GM18498 (cell line): Measurements from ENCODE around the gene NAP1L2.
A peak's percentile ranks its signal among the peaks of the same experiment; 100 is the strongest.
"Not testable (repeated sequence)": the region's sequence is repeated elsewhere in the genome, so short reads cannot be mapped to it uniquely, and the experiment has no call there.

ENCODE experiments used
- ATAC-seq: cut with Tn5 transposase; IDR thresholded peaks from one replicate; pipeline ENCODE4 v1.9.1; 2021; ENCODE audit warnings: mild to moderate bottlenecking, moderate library complexity; ENCODE audit not compliant: unreplicated experiment

Gene NAP1L2, protein sequence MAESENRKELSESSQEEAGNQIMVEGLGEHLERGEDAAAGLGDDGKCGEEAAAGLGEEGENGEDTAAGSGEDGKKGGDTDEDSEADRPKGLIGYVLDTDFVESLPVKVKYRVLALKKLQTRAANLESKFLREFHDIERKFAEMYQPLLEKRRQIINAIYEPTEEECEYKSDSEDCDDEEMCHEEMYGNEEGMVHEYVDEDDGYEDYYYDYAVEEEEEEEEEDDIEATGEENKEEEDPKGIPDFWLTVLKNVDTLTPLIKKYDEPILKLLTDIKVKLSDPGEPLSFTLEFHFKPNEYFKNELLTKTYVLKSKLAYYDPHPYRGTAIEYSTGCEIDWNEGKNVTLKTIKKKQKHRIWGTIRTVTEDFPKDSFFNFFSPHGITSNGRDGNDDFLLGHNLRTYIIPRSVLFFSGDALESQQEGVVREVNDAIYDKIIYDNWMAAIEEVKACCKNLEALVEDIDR

DNA sequence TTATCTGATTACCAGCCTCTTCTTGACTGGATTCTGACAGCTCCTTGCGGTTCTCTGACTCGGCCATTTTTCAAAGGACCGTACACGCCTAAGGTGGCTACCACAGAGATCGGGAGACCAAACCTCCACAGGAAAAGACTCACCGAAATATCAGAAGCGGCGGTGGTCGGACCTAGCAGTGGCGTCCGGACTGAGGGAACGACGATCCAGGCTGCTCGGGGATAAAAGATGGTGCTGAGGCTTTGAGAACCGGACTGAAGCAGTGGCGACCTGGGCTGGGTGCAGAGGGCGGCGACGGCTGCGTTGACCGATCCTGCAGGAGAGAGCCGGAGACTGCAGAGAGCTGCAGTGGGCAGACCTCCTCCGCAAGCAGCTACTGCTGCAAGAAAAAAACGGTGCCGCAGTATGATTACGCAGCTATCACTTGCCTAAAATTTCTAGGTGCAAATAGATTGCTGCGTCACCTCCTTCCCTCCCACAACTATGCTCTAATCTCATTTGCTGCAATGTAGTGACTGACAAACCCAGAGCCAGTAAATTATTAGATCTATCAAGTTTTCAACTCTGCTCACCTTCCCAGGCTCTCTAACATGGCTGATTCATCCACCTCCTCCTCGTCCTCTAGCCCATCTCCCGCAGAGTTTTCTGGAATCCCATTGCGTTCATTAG lies at the start of gene NAP1L2:
TSS of gene NAP1L2 (minus strand) at position 426 of the 669 bp plus-strand sequence. CDS start at position 67, 359 bp downstream.
- peak; percentile 96 for ATAC-seq

DNA sequence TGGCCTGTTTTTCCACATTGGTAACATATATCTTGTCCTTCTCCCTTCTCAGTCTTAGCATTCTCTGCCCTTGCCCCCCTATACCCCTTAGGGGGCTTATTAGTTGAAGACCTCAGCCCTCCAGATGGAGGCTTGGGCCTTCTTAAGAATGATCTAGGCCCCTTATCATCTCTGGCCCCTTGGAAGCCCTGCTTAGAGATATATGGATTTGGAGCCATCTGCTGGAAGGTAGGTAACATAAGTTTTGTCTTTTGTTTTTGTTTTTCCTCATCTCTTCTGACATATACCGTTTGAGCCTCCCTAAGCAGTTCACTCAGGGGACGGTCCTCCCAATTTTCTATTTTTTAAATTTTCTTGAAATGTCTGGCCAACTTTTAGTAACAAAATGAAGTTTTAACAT lies 48.3 kb upstream of the NAP1L2 start:
- no peak for ATAC-seq

DNA sequence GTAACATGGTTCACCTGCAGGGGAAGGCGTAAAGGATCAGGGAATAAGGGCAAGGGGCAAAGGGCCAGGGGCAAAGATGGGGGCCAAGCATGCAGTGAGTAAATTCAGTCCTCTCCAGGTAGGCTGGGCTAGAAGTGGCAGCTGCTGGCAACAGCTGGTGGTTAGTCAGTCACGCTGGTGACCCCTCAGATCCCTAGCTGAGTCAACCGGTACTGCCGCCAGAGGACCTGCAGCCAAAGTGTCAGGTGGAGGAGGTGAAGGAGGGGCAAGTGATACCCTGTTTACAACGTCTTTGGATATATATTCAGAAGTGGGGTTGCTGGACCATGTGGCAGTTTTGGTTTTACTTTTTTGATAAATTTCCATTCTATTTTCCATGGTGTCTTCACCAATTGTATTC lies 24.6 kb upstream of the NAP1L2 start:
- ATAC-seq: no peak

DNA sequence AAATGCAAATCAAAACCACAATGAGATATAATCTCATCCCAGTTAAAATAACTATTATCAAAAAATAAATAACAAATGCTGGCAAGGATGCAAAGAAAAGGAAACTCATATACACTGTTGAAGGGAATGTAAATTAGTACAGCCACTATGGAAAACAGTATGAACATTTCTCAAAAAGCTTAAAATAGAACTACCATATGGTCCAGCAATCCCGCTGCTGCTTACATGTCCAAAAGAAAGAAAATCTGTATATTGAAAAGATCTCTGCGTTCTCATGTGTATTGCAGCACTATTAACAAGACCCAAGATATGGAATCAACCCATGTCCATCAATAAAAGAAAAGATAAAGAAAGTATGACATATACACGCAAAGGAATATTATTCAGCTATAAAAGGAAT lies 3.0 kb upstream of the NAP1L2 start:
- ATAC-seq: no peak

DNA sequence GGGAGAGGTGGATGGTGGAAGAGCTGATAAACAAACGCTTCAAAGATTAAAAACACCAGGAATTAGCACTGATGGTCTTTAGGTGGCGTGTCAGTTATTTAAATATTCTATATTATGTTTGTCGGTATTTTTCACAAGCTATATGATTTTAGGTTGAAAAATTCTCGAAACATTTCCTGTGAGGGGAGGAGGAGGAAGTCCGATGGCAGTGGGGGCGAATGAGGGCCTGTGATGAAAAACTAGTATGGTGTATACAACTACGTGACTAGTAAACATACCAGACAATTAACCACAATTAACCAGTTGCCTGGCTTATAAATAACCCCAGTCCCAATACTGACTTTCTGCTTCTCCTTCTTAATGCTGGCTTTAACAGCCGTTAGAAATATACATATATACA lies 595 bp upstream of the NAP1L2 start:
- ATAC-seq: peak; percentile 20

DNA sequence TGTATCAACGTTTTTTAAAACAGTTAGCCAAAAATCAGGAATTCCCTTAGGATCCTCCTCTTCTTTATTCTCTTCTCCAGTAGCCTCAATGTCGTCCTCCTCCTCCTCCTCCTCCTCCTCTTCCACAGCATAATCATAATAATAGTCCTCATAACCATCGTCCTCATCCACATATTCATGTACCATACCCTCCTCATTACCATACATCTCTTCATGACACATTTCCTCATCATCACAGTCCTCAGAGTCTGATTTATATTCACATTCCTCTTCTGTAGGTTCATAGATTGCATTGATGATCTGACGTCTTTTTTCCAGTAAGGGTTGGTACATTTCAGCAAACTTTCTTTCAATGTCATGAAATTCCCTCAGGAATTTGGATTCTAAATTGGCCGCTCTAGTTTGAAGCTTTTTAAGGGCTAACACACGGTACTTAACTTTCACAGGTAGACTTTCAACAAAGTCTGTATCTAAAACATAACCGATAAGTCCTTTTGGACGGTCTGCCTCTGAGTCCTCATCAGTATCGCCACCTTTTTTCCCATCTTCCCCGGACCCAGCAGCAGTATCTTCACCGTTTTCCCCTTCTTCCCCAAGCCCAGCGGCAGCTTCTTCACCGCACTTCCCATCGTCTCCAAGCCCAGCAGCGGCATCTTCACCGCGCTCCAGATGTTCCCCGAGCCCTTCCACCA lies 771 bp downstream of the NAP1L2 start:
- ATAC-seq: no peak

DNA sequence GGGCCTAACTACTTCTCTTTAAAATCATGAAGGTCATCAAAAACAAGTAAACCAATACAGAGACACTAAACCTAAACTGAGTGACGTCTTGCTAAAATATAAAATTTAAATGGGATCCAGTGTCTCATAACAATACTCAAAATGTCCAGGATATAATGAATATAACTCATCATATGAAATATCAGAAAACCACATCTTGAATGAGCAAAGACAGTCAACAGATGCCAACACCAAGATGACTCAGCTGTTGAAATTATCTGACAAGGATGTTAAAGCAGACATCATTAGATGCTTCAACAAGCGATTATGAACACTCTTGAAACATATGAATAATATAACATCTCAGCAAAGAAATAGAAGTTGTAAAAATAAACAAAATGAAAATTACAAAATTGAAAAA lies 8.3 kb downstream of the NAP1L2 start:
- ATAC-seq: no peak

DNA sequence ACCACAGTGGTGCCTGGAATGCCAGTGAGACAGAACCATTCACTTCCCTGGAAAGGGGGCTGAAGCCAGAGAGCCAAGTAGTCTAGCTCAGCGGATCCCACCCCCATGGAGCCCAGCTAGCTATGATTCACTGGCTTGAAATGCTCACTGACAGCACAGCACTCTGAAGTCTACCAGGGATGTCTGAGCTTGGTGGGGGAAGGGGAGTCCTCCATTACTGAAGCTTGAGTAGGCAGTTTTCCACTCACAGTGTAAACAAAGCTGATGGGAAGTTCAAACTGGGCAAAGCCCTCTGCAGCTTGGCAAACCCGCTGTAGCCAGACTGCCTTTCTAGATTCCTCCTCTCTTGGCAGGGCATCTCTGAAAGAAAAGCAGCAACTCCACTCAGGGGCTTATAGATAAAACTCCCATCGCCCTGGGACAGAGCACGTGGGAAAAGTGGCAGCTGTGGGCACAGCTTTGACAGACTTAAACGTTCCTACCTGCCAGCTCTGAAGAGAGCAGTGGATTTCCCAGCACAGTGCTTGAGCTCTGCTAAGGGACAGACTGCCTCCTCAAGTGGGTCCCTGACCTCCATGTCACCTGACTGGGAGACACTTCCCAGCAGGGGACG lies 32.0 kb downstream of the NAP1L2 start:
- ATAC-seq: no peak

DNA sequence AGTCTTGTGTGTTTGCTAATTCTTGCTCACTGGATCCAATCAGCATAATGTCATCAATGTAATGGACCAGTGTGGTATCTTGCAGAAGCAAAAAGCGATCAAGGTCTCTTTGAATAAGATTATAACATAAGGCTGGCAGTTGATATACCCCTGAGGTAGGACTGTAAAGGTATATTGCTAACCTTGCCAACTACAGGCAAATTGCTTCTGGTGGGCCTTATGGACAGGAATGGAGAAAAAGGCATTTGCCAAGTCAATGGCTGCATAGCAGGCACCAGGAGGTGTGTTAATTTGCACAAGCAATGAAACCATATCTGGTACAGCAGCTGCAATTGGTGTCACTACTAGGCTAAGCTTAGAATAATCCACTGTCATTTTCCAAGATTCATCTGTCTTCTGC lies 45.7 kb downstream of the NAP1L2 start:
- not testable (repeated sequence) for ATAC-seq
